ENCODE results near the gene CSTF1. TPM values are rescaled to one million over a fixed set of nuclear protein-coding genes. Genes with fewer than 3 reads are reported as not detected.

The CSTF1 gene
- total RNA-seq, 1 experiment from 2014 or later: 60.2 TPM

DNA sequence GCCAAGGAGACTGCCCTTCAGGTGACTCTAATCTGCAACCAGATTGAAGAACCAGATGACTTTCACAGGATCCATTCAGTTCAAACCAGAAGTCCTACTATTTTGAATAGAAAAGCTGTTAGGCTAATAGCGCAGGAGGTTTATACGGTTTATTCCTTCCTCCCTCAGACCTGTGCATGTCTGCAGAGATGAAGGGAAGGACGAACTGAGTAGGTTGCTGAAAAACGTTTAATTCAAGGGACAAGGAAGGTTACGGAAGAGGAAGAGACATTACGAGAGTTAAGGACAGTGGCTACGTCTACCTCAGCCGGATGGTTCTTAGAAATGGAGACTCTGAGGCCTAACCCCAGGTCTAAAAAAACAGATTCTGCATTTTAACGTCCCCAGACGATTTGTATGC is 1.4 kb upstream of the CSTF1 start:
- H3K9ac ChIP-seq (ENCODE audit: low read length): peak overlapping the region; percentile 96
- H3K4me3 ChIP-seq (ENCODE audit: low read length): peak overlapping the region; percentile 87
- H4K20me1 ChIP-seq (ENCODE audit: low read length): no peaks in the 10 kb centered on the region
- H3K4me1 ChIP-seq (ENCODE audit: insufficient read depth, low read length): peaks cover 24% of the 10 kb centered on the region
- H3K27ac ChIP-seq (ENCODE audit: low read length): no peak overlapping the region
- intact Hi-C loops (cut with micrococcal nuclease): no loop called here
- no peaks in the 10 kb centered on the region for H3K9me2 ChIP-seq (replicated peaks; ENCODE audit: low read length)
- DNase-seq: no peak
- ChIA-PET CTCF (no interaction called here), POLR2A (ENCODE audit: unreplicated experiment) (no interaction called here)
- TSS peak; percentile 82 for BruUV-seq (replicated peaks)
- peak overlapping the region; percentile 89 for H2AFZ ChIP-seq (ENCODE audit: low read length)
- H3K4me2 ChIP-seq (ENCODE audit: low read length): peak overlapping the region; percentile 90
- no peaks in the 10 kb centered on the region for H3F3A ChIP-seq (ENCODE audit: low read length, unreplicated experiment)
- TF ChIP-seq, protein P1, sequence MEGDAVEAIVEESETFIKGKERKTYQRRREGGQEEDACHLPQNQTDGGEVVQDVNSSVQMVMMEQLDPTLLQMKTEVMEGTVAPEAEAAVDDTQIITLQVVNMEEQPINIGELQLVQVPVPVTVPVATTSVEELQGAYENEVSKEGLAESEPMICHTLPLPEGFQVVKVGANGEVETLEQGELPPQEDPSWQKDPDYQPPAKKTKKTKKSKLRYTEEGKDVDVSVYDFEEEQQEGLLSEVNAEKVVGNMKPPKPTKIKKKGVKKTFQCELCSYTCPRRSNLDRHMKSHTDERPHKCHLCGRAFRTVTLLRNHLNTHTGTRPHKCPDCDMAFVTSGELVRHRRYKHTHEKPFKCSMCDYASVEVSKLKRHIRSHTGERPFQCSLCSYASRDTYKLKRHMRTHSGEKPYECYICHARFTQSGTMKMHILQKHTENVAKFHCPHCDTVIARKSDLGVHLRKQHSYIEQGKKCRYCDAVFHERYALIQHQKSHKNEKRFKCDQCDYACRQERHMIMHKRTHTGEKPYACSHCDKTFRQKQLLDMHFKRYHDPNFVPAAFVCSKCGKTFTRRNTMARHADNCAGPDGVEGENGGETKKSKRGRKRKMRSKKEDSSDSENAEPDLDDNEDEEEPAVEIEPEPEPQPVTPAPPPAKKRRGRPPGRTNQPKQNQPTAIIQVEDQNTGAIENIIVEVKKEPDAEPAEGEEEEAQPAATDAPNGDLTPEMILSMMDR (conservative IDR thresholded peaks at IDR 0.05; ENCODE audit: low read depth, low read length): no peak
- TF ChIP-seq EZH2phosphoT487 (IDR thresholded peaks at IDR 0.05; ENCODE audit: borderline replicate concordance, low read length) (no peak), EZH2 (IDR thresholded peaks at IDR 0.05; ENCODE audit: low read length, unreplicated experiment) (no peak)
- H3K79me2 ChIP-seq (ENCODE audit: low read length): peaks cover 96% of the 10 kb centered on the region
- no peaks in the 10 kb centered on the region for H3K27me3 ChIP-seq (ENCODE audit: low read length)
- no peak for ATAC-seq
- no peaks in the 10 kb centered on the region for H3K9me3 ChIP-seq (ENCODE audit: low read length)
- peaks cover 51% of the 10 kb centered on the region for H3K36me3 ChIP-seq (ENCODE audit: low read depth, low read length)

DNA sequence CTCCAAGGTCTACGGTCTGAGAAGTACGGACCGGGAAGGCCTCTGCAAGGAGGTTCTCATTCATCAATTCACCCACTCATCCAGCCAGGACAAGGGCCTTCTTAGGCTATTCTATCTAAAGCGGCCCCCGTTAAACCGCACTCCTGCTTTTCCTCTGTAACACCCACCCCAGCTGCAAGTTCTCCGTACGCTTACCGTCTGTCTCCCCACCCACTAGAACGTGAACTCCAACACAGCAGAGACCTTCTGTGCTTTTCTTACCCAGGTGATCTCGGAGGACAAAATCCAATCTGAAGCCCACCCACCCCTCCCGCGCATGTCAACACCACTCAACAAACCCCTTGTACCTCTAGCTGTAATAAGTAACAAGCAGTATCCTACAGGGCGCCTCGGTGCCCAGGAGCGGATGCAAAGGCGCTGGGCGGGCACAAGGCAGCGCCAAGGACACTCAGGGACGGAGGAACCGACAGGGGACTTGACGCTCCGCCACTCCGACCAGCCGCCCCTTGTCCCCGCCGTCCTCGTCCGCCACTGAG is 781 bp upstream of the CSTF1 start:
- H3F3A ChIP-seq (ENCODE audit: low read length, unreplicated experiment): no peaks in the 10 kb centered on the region
- intact Hi-C loops (cut with micrococcal nuclease): loop anchor here (1.0 kb wide), 1 partner anchor 33 kb away; the partner anchor contains the start of gene FAM210B
- H3K27me3 ChIP-seq (ENCODE audit: low read length): no peaks in the 10 kb centered on the region
- peaks cover 48% of the 10 kb centered on the region for H3K36me3 ChIP-seq (ENCODE audit: low read depth, low read length)
- H3K9ac ChIP-seq (ENCODE audit: low read length): peak overlapping the region; percentile 96
- peak; percentile 57 for ATAC-seq
- peak overlapping the region; percentile 90 for H3K4me2 ChIP-seq (ENCODE audit: low read length)
- H2AFZ ChIP-seq (ENCODE audit: low read length): peak overlapping the region; percentile 89
- no peak for DNase-seq
- no TSS peak for BruUV-seq (replicated peaks)
- H3K4me3 ChIP-seq (ENCODE audit: low read length): peak overlapping the region; percentile 87
- no peaks in the 10 kb centered on the region for H4K20me1 ChIP-seq (ENCODE audit: low read length)
- no peaks in the 10 kb centered on the region for H3K9me3 ChIP-seq (ENCODE audit: low read length)
- H3K4me1 ChIP-seq (ENCODE audit: insufficient read depth, low read length): peaks cover 24% of the 10 kb centered on the region
- POLR2A ChIA-PET (ENCODE audit: unreplicated experiment): interaction anchor here (1.5 kb wide), 1 partner anchor 33 kb away, joined by 6 read pairs; the partner anchor contains the start of gene FAM210B
- no peaks in the 10 kb centered on the region for H3K9me2 ChIP-seq (replicated peaks; ENCODE audit: low read length)
- no peak for TF ChIP-seq EZH2 (IDR thresholded peaks at IDR 0.05; ENCODE audit: low read length, unreplicated experiment)
- TF ChIP-seq, protein P1 (conservative IDR thresholded peaks at IDR 0.05; ENCODE audit: low read depth, low read length): no peak
- TF ChIP-seq EZH2phosphoT487 (IDR thresholded peaks at IDR 0.05; ENCODE audit: borderline replicate concordance, low read length): no peak
- peak overlapping the region; percentile 81 for H3K27ac ChIP-seq (ENCODE audit: low read length)
- CTCF ChIA-PET: interaction anchor here (0.8 kb wide), 1 partner anchor 31 kb away, joined by 3 read pairs; no protein-coding TSS in a partner anchor
- peaks cover 92% of the 10 kb centered on the region for H3K79me2 ChIP-seq (ENCODE audit: low read length)

DNA sequence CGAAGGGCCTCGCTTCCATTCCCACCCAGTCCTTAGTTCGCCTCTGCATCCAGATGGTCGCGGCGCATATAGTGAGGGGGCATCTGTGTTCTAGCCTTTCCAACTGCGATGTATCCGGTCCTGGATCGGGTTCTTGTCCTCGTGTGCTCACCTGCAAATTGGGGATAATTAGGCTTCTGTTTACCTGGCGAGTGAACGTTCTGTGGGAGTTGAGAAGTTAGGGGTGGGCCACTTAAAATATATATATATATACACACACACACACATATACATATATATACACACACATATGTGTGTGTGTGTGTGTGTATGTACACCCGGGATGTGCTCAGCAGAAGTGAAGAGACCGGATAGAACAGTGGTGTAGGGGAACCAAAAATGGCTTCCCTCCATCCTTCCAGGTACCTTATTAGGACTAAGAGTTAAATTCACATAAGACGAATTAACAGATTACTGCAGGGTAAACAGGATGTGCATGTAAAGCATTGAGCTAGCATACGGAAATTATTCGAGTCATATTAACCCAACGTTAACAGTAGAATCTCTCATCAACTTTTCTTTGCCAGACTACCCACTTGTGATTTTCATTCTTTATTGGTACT is 537 bp downstream of the CSTF1 start:
- ATAC-seq (peak; percentile 1; the same call in 1 of the 2 replicates), DNase-seq (peak; percentile 19)
- H3K9ac ChIP-seq (ENCODE audit: low read length): peak overlapping the region; percentile 96
- H2AFZ ChIP-seq (ENCODE audit: low read length): peak overlapping the region; percentile 89
- H4K20me1 ChIP-seq (ENCODE audit: low read length): no peaks in the 10 kb centered on the region
- ChIA-PET CTCF (no interaction called here), POLR2A (ENCODE audit: unreplicated experiment) (interaction anchor here (0.7 to 1.5 kb wide), 2 partner anchors 33 to 34 kb away, joined by 3 to 6 read pairs; partner anchors contain the start of gene FAM210B)
- H3K9me3 ChIP-seq (ENCODE audit: low read length): no peaks in the 10 kb centered on the region
- H3K27me3 ChIP-seq (ENCODE audit: low read length): no peaks in the 10 kb centered on the region
- peaks cover 51% of the 10 kb centered on the region for H3K36me3 ChIP-seq (ENCODE audit: low read depth, low read length)
- no peaks in the 10 kb centered on the region for H3K9me2 ChIP-seq (replicated peaks; ENCODE audit: low read length)
- intact Hi-C loops (cut with micrococcal nuclease): loop anchor here (1.0 kb wide), 1 partner anchor 35 kb away; the partner anchor contains the start of gene FAM210B
- H3K4me2 ChIP-seq (ENCODE audit: low read length): peak overlapping the region; percentile 96
- BruUV-seq (replicated peaks): no TSS peak
- peaks cover 24% of the 10 kb centered on the region for H3K4me1 ChIP-seq (ENCODE audit: insufficient read depth, low read length)
- peaks cover 83% of the 10 kb centered on the region for H3K79me2 ChIP-seq (ENCODE audit: low read length)
- H3K27ac ChIP-seq (ENCODE audit: low read length): peak overlapping the region; percentile 81
- TF ChIP-seq EZH2phosphoT487 (IDR thresholded peaks at IDR 0.05; ENCODE audit: borderline replicate concordance, low read length) (no peak), EZH2 (IDR thresholded peaks at IDR 0.05; ENCODE audit: low read length, unreplicated experiment) (no peak)
- TF ChIP-seq, protein P1 (conservative IDR thresholded peaks at IDR 0.05; ENCODE audit: low read depth, low read length): no peak
- H3K4me3 ChIP-seq (ENCODE audit: low read length): peak overlapping the region; percentile 87
- no peaks in the 10 kb centered on the region for H3F3A ChIP-seq (ENCODE audit: low read length, unreplicated experiment)

Measured in PC-3 (cell line).